ENCODE data around the gene MRPS21.

DNA sequence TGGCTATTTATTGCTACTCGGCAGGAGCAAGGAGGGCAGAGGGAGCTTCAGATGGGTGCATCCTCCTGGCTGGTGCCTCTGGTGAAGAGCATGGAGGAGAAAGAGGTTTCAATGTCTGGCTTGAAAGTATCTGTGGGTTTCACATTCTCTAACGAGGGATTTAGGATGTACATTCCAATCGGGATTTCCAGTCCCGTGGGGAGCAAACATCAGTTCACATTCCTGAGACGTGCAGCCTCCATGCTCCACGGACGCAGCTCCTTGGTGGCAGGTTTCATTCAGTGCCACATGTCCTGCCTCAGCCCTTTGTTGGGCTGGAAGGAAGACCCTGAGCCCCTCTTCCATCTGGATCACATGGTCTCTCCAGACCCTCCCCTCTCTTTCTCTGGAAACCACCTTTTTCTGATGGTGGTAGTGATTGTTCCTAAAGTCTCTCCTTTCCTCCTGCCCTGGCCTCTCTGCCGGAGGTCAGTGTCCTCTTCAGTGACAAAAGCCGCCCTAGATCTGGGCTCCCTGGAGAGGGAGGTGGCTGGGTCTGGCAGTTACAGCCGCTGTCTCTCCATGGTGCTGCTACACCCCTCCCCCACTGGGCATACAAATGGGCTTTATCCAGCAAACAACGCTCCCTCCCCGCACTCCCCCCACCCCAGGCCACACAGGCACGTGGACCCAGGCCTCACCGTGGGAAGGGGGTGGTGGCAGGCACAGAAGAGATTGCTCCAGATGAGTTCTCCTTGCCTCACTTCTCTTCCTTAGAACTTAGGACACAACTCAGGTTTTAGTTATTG is 36.9 kb upstream of the MRPS21 start:
- TF ChIP-seq POLR2A (IDR thresholded peaks at IDR 0.05; ENCODE audit: low read length) (no peak), GATA1 (IDR thresholded peaks at IDR 0.05; ENCODE audit: low read depth, low read length) (no peak)

All from erythroblast (primary cell).